H1 (cell line): ENCODE data around the gene PHLPP1. TPM values are rescaled to one million over a fixed set of nuclear protein-coding genes. Genes with fewer than 3 reads are reported as not detected.

Experiments
- BCL11A ChIP-seq, 2 experiments: IDR thresholded peaks; one replicate each; pipeline ENCODE4 v1.6.1; 2011; ENCODE audit warnings: low read depth in 2 of 2, low read length in 2 of 2, mild to moderate bottlenecking in 2 of 2
- BRCA1 ChIP-seq: IDR thresholded peaks from 2 replicates; pipeline ENCODE4 v1.6.1; 2012; ENCODE audit warnings: low read depth, low read length, improper control_type of control experiment
- HDAC2 ChIP-seq, 2 experiments: fragments of 300-600 bp in 1 of 2; sonication (generic) in 1 of 2; IDR thresholded peaks; 2 replicates each; pipeline ENCODE4 v1.6.1; 2011 to 2012; ENCODE audit warnings: low read depth in 2 of 2, low read length in 2 of 2, mild to moderate bottlenecking in 2 of 2, moderate library complexity in 2 of 2, borderline replicate concordance in 1 of 2, inconsistent platforms in 1 of 2
- SAP30 ChIP-seq: fragments of 300-600 bp; sonication (generic); IDR thresholded peaks from 2 replicates; pipeline ENCODE4 v1.7.1; 2012; ENCODE audit warnings: low read length, moderate library complexity, mild to moderate bottlenecking, inconsistent platforms; ENCODE audit not compliant: insufficient read depth, insufficient replicate concordance
- SP1 ChIP-seq: IDR thresholded peaks from 2 replicates; pipeline ENCODE4 v1.6.1; 2011; ENCODE audit warnings: low read depth, low read length
- polyA plus RNA-seq, 7 experiments: library from polyadenylated mRNA; depleted of rRNA in 3 of 7; stranded (reverse) in 5 of 7; unstranded in 2 of 7; fragments of >200 nt in 5 of 7; fragments of 200-250 nt in 2 of 7; gene quantifications; 1 replicate in 5 of 7; 2 replicates in 1 of 7; 4 replicates in 1 of 7; pipeline versions ENCODE4 v1.2.1 to v1.2.3, GENCODE V29; 2011 to 2013; ENCODE audit warnings: missing spikeins in 2 of 7, mixed read lengths in 2 of 7
- total RNA-seq: library from RNA; stranded (reverse); fragmentation: NEBNext Ultra II Directional; extraction: Animal tissue kit (Norgen Biotek cat#: 25700); gene quantifications from 2 replicates; pipeline ENCODE4 v1.2.1, GENCODE V29; 2021
- TF ChIP-seq, protein P1 (sequence below): fragments of 300-600 bp; sonication (generic); IDR thresholded peaks from 2 replicates; pipeline ENCODE4 v1.7.1; 2012; ENCODE audit warnings: low read length, moderate library complexity, mild to moderate bottlenecking, inconsistent platforms; ENCODE audit not compliant: insufficient replicate concordance
- TF ChIP-seq, protein P2 (sequence below): IDR thresholded peaks from 2 replicates; pipeline ENCODE4 v1.6.1; 2012; ENCODE audit warnings: low read length, inconsistent platforms

The PHLPP1 gene
- total and polyA plus RNA-seq, 2 of the 8 experiments (the other 6 are each of a cell fraction or from before 2014, with no cell fraction given), result 28.0 to 66.3 TPM

DNA sequence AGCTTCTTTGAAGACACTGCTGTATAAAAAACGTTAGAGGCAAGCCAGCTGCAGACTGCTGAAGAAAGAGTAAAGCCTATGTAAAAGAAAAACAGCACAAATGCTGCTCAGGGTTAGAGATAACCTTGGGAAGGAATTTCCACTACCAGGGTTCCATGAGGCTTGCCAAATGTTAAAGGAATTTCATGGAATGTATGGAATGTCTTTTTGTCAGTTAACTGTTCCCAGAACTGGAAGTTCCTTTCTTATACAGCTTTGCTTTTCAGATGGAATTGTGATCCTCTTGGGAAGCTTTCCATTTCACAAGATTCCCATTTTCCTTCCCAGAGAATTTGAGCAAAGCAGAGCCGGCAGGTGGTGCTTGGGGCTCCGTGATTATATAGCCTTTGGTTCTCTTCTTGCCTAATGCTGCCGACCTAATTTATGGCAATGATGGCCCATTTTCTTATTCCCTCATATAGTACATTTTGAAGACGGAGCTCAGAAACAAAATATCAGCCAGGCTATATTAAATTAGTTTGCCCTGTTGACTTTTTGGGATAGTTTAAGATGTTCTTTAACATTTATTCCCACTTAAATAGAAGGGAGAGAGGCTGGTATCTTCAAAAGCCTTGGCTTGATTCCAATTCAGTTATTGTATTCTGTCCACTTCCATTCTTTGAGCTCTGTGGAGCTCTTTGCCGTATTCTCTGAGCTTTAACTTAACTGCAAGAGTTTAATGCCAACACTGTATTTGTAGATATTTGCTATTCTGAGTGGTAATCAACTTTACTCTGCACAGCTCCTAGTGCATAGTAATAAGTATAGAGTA, 162.3 kb downstream of the PHLPP1 start (continued):
- TF ChIP-seq, protein P1, sequence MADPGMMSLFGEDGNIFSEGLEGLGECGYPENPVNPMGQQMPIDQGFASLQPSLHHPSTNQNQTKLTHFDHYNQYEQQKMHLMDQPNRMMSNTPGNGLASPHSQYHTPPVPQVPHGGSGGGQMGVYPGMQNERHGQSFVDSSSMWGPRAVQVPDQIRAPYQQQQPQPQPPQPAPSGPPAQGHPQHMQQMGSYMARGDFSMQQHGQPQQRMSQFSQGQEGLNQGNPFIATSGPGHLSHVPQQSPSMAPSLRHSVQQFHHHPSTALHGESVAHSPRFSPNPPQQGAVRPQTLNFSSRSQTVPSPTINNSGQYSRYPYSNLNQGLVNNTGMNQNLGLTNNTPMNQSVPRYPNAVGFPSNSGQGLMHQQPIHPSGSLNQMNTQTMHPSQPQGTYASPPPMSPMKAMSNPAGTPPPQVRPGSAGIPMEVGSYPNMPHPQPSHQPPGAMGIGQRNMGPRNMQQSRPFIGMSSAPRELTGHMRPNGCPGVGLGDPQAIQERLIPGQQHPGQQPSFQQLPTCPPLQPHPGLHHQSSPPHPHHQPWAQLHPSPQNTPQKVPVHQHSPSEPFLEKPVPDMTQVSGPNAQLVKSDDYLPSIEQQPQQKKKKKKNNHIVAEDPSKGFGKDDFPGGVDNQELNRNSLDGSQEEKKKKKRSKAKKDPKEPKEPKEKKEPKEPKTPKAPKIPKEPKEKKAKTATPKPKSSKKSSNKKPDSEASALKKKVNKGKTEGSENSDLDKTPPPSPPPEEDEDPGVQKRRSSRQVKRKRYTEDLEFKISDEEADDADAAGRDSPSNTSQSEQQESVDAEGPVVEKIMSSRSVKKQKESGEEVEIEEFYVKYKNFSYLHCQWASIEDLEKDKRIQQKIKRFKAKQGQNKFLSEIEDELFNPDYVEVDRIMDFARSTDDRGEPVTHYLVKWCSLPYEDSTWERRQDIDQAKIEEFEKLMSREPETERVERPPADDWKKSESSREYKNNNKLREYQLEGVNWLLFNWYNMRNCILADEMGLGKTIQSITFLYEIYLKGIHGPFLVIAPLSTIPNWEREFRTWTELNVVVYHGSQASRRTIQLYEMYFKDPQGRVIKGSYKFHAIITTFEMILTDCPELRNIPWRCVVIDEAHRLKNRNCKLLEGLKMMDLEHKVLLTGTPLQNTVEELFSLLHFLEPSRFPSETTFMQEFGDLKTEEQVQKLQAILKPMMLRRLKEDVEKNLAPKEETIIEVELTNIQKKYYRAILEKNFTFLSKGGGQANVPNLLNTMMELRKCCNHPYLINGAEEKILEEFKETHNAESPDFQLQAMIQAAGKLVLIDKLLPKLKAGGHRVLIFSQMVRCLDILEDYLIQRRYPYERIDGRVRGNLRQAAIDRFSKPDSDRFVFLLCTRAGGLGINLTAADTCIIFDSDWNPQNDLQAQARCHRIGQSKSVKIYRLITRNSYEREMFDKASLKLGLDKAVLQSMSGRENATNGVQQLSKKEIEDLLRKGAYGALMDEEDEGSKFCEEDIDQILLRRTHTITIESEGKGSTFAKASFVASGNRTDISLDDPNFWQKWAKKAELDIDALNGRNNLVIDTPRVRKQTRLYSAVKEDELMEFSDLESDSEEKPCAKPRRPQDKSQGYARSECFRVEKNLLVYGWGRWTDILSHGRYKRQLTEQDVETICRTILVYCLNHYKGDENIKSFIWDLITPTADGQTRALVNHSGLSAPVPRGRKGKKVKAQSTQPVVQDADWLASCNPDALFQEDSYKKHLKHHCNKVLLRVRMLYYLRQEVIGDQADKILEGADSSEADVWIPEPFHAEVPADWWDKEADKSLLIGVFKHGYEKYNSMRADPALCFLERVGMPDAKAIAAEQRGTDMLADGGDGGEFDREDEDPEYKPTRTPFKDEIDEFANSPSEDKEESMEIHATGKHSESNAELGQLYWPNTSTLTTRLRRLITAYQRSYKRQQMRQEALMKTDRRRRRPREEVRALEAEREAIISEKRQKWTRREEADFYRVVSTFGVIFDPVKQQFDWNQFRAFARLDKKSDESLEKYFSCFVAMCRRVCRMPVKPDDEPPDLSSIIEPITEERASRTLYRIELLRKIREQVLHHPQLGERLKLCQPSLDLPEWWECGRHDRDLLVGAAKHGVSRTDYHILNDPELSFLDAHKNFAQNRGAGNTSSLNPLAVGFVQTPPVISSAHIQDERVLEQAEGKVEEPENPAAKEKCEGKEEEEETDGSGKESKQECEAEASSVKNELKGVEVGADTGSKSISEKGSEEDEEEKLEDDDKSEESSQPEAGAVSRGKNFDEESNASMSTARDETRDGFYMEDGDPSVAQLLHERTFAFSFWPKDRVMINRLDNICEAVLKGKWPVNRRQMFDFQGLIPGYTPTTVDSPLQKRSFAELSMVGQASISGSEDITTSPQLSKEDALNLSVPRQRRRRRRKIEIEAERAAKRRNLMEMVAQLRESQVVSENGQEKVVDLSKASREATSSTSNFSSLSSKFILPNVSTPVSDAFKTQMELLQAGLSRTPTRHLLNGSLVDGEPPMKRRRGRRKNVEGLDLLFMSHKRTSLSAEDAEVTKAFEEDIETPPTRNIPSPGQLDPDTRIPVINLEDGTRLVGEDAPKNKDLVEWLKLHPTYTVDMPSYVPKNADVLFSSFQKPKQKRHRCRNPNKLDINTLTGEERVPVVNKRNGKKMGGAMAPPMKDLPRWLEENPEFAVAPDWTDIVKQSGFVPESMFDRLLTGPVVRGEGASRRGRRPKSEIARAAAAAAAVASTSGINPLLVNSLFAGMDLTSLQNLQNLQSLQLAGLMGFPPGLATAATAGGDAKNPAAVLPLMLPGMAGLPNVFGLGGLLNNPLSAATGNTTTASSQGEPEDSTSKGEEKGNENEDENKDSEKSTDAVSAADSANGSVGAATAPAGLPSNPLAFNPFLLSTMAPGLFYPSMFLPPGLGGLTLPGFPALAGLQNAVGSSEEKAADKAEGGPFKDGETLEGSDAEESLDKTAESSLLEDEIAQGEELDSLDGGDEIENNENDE, result peak; percentile 81
- peak; percentile 15 to 73; a peak in 1 of 4 replicates for TF ChIP-seq HDAC2 (IDR thresholded peaks at IDR 0.05; ENCODE audit: borderline replicate concordance in 1 of 2, low read depth in 2 of 2, low read length in 2 of 2)
- peak; percentile 71 for TF ChIP-seq BRCA1
- no peak for TF ChIP-seq SAP30
- TF ChIP-seq SP1, result peak; percentile 68; the same call in 1 of the 2 replicates
- TF ChIP-seq, protein P2, sequence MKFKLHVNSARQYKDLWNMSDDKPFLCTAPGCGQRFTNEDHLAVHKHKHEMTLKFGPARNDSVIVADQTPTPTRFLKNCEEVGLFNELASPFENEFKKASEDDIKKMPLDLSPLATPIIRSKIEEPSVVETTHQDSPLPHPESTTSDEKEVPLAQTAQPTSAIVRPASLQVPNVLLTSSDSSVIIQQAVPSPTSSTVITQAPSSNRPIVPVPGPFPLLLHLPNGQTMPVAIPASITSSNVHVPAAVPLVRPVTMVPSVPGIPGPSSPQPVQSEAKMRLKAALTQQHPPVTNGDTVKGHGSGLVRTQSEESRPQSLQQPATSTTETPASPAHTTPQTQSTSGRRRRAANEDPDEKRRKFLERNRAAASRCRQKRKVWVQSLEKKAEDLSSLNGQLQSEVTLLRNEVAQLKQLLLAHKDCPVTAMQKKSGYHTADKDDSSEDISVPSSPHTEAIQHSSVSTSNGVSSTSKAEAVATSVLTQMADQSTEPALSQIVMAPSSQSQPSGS, result peak; percentile 64
- TF ChIP-seq BCL11A (IDR thresholded peaks at IDR 0.05; ENCODE audit: low read depth in 2 of 2, low read length in 2 of 2), result peak in 1 of 2 experiments; percentile 18
